ENCODE results near the gene TP63. TPM values are rescaled to one million over a fixed set of nuclear protein-coding genes. Genes with fewer than 3 reads are reported as not detected.

Gene TP63
- total and polyA plus RNA-seq, 2 experiments from 2014 or later, result not detected

- H2AFZ ChIP-seq, result no peak overlapping the region
- H3F3A ChIP-seq (replicated peaks; ENCODE audit: low read depth), result no peaks in the 10 kb centered on the region
- peaks cover 9% of the 10 kb centered on the region for H3K9me2 ChIP-seq (ENCODE audit: insufficient read depth)
- TF ChIP-seq EZH2phosphoT487 (IDR thresholded peaks at IDR 0.05; ENCODE audit: unreplicated experiment) (no peak), NANOG (IDR thresholded peaks at IDR 0.05; ENCODE audit: borderline replicate concordance) (no peak), POLR2AphosphoS5 (IDR thresholded peaks at IDR 0.05; ENCODE audit: low read depth) (no peak), ZNF114 (CRISPR knock-in tag; IDR thresholded peaks at IDR 0.05) (no peak), REST (IDR thresholded peaks at IDR 0.05; ENCODE audit: unreplicated experiment) (no peak), CREB1 (CRISPR knock-in tag; IDR thresholded peaks at IDR 0.05; ENCODE audit: low read depth) (no peak), JUNB (IDR thresholded peaks at IDR 0.05; ENCODE audit: unreplicated experiment) (no peak), ZNF462 (CRISPR knock-in tag; IDR thresholded peaks at IDR 0.05) (no peak), CTCF (conservative IDR thresholded peaks at IDR 0.05; ENCODE audit: low read depth in 2 of 2) (no peak), EZH2 (IDR thresholded peaks at IDR 0.05; ENCODE audit: low read depth, unreplicated experiment) (no peak), ETS1 (IDR thresholded peaks at IDR 0.05) (no peak), ZNF331 (CRISPR knock-in tag; IDR thresholded peaks at IDR 0.05; ENCODE audit: low read depth) (no peak), STAT1 (IDR thresholded peaks at IDR 0.05; ENCODE audit: unreplicated experiment) (no peak)
- H3K4me3 Mint-ChIP-seq, result no peak overlapping the region
- H3K27ac ChIP-seq (ENCODE audit: low read depth), result no peak overlapping the region
- H3K9me3 Mint-ChIP-seq, result no peaks in the 10 kb centered on the region
- ATAC-seq, result no peak
- H3K36me3 ChIP-seq (ENCODE audit: insufficient read depth), result no peaks in the 10 kb centered on the region
- no peak overlapping the region for H3K4me3 ChIP-seq
- no peak overlapping the region for H3K4me2 ChIP-seq
- H3K4me1 Mint-ChIP-seq, result no peaks in the 10 kb centered on the region
- no peaks in the 10 kb centered on the region for H3K36me3 Mint-ChIP-seq (ENCODE audit: low read depth)
- no peaks in the 10 kb centered on the region for H4K20me1 ChIP-seq (replicated peaks; ENCODE audit: insufficient read depth)
- no peaks in the 10 kb centered on the region for H3K27me3 Mint-ChIP-seq (ENCODE audit: insufficient read depth, low read depth, poor library complexity)
- no peak for DNase-seq (ENCODE audit: low spot score)
- no peaks in the 10 kb centered on the region for H3K4me1 ChIP-seq (ENCODE audit: insufficient read depth)
- H3K79me2 ChIP-seq (replicated peaks; ENCODE audit: insufficient read depth), result no peaks in the 10 kb centered on the region
- no peaks in the 10 kb centered on the region for H3K27me3 ChIP-seq (ENCODE audit: insufficient read depth)
- no peak overlapping the region for H3K27ac Mint-ChIP-seq
These were observed 236.9 kb downstream of the TP63 start for GRCh38 chr3:189868061-189868460.

Measured in GM23338 (cell line).